Jurkat, Clone E6-1 (cell line): Measurements from ENCODE around the gene ZNF688.
"Not testable (repeated sequence)": the region's sequence is repeated elsewhere in the genome, so short reads cannot be mapped to it uniquely, and the experiment has no call there.

ENCODE experiments used
- DNase-seq: peaks from one replicate; pipeline ENCODE4 v3.0.0-alpha.2; 2011; ENCODE audit warnings: low read depth, low spot score
- H3K4me3 ChIP-seq: 2 replicates; pipeline ENCODE4 v1.5.1; 2011; ENCODE audit warnings: mild to moderate bottlenecking, low read length, control low read depth, moderate library complexity

ZNF688 gene

DNA sequence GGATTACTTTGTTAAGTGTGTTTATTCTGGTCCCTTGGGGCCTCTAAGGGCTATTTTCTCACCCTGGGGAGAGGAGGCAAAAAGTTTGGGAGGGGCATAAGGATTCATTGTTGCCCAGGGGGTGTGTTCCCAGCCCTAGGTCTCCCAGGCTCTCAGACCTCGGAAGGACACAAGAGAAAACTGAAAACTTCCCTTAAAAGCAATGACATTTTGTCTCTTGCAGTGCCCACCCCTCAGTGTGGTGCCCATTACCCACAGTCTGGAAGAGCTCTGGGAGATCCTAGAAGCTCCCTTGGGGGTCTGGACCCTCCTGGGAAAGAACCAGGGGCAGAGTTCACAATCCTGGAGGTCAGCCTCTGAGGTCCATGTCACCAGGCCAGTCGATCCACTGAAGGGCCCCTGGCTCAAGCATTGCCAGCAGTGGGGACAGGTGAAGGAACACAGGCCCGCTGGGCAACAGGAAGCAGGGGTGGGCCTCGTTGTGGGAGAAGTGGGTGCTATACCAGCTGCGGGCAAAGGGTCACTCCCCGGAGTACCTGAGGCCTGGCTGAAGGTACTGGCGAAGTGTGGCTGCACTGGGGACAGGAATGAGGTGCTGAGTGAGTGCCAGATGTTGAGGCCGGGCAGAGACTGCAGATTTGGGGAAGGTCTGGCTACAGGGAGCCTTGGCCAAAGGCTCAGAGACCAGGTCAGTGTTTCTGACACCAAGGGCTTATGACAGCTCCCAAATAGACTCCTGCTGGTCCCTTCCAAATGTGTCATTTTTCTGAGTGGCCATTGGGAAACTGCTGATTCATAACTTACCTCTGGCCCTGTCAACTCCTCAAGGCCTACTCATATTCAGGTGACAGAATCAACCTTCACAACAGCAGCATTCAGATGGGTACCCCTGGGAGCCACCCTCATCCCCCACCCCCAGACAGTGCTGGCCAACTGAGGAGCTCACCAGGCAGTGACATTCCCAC lies 32.2 kb downstream of the ZNF688 start:
- no peak for DNase-seq
- no peak overlapping the region for H3K4me3 ChIP-seq

DNA sequence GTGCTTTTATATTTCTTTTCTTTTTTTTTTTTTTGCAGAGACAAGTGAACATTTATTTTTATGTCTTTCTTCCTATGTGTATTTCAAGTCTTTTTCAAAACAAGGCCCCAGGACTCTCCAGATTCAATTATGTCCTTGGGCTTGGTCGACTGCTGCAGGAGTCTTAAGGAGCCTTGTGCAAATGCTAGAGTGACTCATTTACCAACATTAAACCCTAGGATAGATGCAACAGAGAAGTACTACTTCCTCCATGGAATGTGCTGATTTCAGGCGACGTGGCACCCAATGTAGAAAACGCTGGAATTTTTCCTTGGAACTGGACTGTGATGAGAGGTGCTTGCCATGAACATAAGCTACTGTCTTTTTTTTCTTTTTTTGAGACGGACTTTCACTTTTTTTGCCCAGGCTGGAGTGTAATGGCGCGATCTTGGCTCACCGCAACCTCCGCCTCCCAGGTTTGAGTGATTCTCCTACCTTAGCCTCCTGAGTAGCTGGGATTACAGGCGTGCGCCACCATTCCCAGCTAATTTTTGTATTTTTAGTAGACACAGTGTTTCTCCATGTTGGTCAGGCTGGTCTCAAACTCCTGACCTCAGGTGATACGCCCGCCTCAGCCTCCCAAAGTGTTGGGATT lies 35.0 kb downstream of the ZNF688 start:
- not testable (repeated sequence) for DNase-seq
- peak overlapping the region; percentile 67 for H3K4me3 ChIP-seq

DNA sequence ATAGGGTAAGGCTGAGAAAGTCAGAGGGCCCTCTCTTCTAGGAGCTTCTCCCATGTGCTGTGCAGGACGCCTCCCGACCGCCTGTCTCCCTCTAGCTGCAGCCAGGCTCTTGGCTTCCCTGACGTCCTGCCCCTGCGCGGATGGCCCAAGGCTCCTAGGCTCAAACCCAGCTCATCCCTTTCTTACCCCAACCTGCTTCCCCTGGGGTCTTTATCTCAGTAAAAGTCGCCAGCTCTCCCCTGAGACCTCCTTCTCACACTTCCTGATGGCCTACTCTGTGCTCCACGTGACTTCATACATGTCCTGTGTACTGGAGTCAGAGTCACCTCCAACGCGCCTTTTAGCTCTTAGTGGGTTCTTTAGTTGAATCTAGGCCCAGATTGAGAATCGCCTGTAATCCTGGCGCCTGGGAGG lies 35.7 kb downstream of the ZNF688 start:
- H3K4me3 ChIP-seq: peak overlapping the region; percentile 67
- DNase-seq: peak; percentile 63

DNA sequence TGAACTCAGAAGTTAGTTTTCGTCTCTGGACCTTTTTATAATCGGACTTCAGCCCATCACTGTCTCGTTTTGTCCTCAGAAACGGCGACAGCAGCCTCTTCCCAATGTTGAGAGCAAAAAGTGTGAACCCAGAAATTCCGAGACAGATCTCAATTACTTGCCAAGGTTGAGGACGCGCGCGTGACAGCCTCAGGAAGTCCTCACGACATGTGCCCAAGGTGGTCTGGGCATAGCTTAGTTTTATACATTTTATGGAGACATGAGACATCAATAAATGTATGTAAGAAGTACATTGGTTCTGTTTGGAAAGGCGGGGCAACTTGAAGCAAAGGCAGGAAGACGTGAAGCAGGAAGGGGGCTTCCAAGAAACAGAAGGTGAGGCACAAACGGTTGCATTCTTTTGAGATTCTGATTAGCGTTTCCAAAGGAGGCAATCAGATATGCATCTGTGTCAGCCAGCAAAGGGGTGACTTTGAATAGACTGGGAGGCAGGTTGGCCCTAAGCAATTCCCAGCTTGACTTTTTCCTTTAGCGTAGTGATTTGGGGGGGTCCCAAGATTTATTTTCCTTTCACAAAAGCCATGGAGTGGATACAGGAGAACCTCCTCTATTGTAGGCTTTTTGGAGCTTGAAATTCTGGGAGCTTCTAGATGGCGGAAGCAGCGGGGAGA lies 36.3 kb downstream of the ZNF688 start:
- DNase-seq: peak; percentile 58
- peak overlapping the region; percentile 67 for H3K4me3 ChIP-seq

DNA sequence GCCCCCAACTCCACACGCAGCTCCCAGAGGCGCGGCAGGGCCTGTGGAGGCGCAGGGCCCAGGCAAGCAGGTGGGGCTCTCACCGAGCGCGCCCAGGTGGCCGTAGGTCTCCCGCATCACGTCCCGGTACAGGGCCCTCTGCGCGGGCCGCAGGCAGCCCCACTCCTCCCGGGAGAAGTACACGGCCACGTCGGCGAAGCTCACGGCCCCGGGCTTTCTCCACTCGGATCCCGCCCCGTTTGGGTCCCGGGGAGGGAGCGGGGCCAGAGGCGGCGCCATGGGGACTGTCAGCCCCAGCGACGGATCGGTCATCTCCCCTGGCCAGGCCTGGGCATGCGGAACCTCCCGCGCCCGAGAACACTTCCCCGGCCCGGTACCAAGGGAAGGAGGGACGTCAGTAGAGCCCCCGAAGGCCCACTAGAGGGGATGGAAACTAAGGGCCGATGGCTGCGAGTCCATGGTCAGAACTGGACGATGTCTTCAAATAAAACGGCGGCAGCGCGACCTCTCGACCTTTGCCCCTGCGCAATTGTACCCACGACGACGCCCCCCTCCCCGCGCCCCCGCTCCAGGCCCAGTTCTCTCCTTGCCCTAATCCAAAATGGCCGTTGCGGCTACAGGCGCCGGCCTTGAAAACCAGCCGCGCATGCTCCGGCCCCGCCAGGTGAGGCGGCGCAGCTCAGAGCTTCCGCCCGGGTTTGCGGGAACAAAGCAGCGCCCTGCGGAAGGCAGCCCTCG lies 37.0 kb downstream of the ZNF688 start, which contains the start of gene ZNF747:
TSS of gene ZNF747 (minus strand) at position 491 of the 738 bp plus-strand sequence. CDS start at position 312, 179 bp downstream.
- peak within 1 kb of the TSS; percentile 67 for H3K4me3 ChIP-seq
- peak; percentile 91 for DNase-seq

DNA sequence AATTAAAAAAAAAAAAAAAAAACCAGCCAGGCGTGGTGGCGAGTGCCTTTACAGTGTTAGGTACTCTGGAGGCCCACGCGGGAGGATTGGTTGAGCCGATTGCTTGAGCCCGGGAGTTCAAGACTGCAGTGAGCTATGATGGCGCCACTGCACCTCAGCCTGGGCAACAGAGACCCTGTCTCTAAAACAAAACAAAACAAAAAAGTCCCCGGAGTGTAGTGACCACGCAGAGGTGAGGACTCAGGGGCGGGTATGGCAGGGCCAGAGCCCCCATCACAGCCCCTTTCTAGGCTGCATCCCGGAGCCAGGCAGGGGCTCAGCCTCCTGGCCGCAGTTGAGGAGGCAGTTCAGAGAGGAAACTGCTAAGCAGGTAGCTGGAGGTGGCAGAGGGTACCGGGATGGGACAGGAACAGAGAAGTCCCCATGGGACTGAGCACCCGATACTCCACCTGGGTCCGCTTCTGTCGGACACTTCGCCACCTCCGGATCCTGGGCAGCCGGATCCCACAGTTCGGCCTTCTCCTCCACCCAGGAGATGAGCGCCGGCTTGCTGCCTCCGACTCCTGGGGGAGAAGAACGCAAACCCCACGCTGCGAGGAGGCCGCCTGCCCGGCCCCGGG lies 37.7 kb downstream of the ZNF688 start:
- no peak for DNase-seq
- peak overlapping the region; percentile 67 for H3K4me3 ChIP-seq

DNA sequence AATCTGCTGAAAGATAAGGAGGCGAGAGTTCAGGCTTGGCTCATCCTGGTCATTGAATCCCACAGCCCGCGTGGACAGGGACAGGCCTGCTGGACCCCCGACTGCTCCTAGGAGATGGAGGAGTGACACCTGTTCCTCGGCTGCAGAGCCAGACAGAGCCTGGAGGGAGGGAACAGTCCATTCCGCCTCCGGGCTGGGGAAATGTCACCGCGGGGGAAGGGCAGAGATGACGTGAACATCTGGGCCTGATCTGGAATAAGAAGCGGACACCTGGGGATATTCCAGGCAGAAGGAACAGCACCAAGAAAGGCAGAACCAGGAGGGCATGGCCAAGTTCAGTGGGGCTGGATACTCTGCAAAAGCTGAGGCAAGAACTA lies 38.4 kb downstream of the ZNF688 start:
- no peak for DNase-seq

DNA sequence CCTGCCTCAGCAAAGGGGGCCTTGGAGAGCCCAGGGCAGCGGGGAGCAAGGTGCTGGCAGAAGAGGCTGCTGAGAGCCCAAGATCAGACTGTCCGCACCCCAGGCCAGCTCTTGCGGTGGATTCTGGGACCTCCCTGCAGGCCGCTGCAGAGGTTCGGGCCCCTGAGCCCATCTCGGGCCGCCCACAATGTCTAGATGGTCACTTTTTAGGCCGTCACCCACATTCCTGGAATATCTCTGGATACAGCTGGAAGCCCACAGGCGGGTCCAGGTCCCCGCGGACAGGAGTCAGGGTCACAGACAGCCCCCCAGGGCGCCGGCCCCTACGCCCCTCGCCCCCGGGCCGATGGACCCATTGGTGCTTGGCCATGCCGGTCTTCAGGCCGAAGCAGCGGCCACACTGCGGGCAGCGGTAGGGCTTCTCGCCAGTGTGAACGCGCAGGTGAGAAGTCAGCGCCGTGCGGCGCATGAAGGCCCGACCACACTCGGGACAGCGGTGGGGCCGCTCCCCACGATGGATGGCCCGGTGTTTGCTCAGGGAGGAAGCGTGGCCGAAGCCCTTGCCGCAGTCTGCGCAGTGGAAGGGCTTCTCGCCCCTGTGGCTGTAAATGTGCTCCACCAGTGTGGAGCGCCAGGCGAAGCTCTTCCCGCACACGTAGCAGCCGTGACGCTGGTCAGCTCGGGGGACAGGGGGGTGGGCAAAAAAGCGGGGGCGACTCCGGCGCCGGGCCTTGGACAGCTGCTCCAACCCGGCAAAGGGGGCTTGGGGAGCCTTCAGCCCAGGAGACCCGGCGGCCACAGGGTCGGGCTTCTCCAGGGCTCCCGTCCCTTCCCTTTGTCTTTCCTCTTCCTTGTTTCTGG lies 39.0 kb downstream of the ZNF688 start:
- no peak overlapping the region for H3K4me3 ChIP-seq
- DNase-seq: no peak

More for the DNA sequence above, 38.4 kb downstream of the ZNF688 start:
- H3K4me3 ChIP-seq: peak overlapping the region; percentile 67

DNA sequence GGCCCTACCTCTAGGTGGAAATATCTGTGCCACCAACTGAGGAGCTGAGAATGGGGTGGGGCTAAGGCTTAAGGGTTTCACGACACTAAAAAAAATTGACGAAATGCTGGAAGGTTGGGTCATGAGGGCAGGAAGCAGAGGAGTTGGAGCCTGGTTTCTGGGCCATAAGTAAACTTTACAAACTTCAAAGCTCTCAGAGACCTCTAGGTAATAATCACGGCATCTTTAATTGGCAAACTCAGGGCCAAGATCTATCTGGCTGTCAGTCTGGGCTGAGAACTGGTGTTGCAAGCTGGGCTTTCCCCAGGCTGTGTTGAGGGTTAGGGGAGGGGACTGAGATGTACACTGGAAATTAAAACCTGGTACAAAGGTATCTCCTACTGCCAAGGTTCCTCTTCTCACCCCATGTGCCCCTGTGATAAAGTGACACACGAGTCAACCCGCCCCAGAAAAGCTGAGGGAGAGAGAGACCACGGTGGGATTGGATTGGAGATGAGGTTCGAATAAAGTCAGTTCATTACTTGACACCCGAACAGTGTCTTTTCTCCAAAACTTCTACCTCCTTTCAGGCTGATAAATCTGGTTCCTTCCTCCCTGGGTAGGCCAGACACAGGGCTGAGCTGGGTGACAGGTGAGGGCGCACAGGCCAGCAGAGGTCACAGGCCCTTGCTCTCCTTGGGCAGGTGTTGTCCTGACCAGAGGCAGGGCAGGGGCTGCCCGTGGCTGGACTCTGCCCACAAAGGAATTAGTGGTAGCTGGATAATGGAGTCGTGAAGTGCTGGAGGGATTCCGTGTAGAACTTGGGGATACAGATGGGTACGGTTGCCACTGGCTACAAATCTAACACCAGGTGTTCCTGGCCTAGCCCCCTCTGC lies 41.1 kb downstream of the ZNF688 start:
- H3K4me3 ChIP-seq: no peak overlapping the region
- DNase-seq: peak; percentile 54

DNA sequence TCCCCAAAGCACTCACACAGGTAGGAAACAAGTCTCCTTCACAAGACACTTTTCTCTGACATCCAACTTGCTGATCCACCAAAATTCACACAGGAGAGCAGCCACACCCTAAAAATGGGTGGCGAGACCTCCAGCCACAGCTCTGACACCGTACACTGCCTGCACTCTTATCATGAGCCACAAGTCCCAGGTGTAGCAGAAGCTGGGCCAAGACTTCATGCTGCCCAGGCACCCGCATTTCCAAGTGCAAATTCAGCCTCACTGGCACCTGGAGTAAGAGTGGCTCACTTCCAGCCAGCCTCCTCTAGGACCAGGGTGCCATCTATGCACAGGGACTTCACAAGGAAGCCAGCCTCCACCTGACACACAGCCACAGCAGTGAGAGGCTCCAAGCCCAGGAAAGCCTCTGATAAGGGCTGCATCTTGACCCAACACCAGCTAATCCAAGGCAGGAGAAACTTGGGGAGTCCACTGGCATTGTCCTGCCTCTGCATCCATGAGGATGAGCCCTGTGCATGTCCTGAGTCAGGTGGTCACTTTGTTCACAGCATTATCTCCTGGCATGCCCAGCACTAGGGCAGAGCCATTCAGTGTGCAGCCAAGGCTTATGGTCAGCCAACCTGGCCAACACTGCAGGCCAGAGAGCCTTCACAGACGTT lies 42.6 kb downstream of the ZNF688 start:
- no peak overlapping the region for H3K4me3 ChIP-seq

DNA sequence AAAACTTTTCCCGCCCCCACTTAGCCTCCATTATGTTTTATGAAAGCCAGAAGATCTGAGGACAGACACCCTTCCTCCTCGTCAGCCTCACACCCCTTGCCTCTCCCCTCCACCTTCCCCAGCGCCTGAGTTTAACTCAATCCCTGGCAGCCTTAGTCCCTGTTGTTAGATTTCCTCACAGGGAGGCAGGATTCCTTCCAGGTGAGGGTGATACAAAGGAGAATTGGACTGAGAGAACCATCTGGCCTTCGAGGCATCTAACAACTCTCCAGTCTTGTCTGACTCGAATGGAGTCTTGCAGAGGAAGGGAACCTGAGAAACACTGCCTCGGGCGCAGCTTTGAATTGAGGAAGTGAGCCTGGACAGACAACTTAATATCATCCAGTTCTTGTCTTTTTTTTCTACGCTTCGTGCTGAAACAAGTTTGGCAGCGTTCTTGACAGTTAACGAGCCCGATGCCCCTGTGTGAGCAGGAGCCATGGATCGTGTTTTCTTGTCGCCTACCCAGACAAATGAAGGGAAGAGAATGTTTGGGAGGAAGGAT lies 43.8 kb downstream of the ZNF688 start:
- DNase-seq: peak; percentile 25

More for the DNA sequence above, 42.6 kb downstream of the ZNF688 start:
- no peak for DNase-seq

DNA sequence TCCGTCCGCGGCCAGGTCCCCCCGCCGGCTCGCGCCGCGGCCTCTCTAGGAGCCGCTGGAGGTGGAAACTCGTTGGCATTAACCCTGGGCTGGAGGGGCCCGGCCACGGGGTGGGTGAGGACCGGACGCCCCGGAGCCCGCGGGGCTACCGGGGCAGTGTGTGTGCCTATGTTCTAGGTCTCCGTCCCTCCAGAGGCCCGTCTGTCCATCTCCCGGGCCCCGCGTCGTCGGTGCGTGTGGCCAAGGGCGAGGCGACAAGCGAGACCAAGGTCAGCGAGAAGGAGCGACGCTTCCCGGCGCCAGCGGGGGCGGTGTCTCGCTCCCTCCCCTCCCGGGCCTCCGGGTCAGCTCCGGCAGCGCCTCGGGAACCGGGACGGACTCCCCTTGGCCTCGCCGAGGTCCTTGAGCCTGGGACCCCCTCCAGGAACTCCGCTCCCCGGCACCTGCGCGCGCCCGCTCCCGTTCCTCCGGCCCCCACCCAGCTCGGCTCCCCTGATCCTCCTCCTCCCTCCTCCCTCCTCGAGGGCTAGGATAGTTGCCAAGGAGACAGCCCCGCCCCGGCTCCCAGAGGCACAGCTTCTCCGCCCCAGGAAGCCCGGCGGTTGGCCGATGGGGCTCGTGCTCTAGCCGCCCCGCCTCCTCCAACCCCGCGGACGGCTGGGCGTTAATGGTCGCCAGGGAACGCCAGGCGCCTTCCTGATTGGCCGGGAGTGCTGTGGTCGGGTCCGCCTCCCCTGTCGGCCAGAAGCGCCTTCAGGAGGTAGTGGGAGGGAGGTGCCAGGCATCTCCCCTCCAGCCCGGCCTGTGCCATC lies 44.5 kb downstream of the ZNF688 start:
- peak overlapping the region; percentile 69 for H3K4me3 ChIP-seq
- peak; percentile 93 for DNase-seq

More for the DNA sequence above, 43.8 kb downstream of the ZNF688 start:
- H3K4me3 ChIP-seq: peak overlapping the region; percentile 69

DNA sequence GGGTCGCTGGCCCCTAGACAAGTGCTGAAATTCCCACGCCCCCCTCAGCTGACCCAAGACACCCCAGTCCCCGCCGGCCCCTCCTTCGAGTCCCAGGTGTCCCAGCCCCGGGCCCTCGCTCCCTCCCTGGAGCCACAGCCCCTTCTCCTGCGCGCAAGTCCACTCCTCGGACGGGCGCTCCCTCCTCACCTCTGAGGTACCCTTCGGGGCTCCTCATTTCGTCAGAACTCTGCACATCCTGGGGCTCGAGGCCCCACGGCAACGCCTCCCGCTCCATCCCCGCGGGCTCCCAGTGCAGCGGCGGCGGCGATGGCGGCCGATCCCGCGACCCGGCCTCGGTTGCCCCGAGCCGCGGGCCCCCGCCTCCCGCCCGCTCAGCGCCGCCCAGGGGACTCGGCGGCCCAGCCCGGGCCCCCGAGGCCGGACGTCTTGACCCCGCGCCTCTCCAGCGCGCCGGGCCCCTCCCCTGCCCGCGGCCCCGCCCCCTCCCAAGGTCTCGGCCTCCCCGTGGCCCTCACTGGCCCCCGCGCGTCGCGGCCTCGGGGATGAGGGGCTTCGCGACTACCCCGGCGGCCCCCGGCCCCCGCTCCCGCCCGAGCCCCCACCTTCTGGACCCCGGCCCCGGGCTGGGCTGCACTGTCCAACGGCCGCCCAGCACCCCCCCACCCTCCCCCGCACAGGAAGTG lies 45.2 kb downstream of the ZNF688 start, which contains the start of gene ZNF768:
TSS of gene ZNF768 (minus strand) at position 430 of the 686 bp plus-strand sequence. CDS start at position 277, 153 bp downstream.
- DNase-seq: no peak

DNA sequence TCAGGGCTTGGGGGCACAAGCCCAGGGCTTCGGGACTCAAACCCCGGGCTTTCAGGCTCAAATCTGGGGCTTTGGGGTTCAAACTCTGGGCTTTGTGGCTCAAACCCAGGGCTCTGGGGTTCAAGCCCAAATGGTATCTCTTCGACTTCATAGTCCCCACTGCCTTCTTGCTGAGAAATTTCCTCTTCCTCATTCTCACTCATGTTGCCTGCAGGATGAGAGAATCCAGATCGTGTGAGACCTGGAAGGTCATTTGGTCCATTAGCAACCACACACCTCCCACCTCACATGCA lies 45.7 kb downstream of the ZNF688 start:
- DNase-seq: no peak
- H3K4me3 ChIP-seq: peak overlapping the region; percentile 35; the same call in 1 of the 2 replicates

More for the DNA sequence above, 45.2 kb downstream of the ZNF688 start, which contains the start of gene ZNF768:
- H3K4me3 ChIP-seq: peak within 1 kb of the TSS; percentile 69
